Effector memory CD4-positive, alpha-beta T cell (primary cell): ENCODE measurements around the gene HSD17B11.
A peak's percentile ranks its signal among the peaks of the same experiment; 100 is the strongest.
"Not testable (repeated sequence)": the region's sequence is repeated elsewhere in the genome, so short reads cannot be mapped to it uniquely, and the experiment has no call there.

Experiments used
- DNase-seq, 3 donors: peaks; one replicate each; pipeline ENCODE4 v3.0.0-alpha.2; 2020
- H3K27ac ChIP-seq: 2 replicates; pipeline ENCODE4 v1.7.0; 2013; ENCODE audit warnings: mild to moderate bottlenecking, low read length, moderate library complexity; ENCODE audit not compliant: insufficient read depth, poor library complexity, severe bottlenecking
- H3K27me3 ChIP-seq: replicated peaks from 2 replicates; pipeline ENCODE4 v1.7.0; 2013; ENCODE audit warnings: mild to moderate bottlenecking, low read length; ENCODE audit not compliant: insufficient read depth, control insufficient read depth, poor library complexity, severe bottlenecking
- H3K36me3 ChIP-seq: 2 replicates; pipeline ENCODE4 v1.7.0; 2013; ENCODE audit warnings: mild to moderate bottlenecking, low read length, moderate library complexity; ENCODE audit not compliant: control insufficient read depth, insufficient read depth
- H3K4me1 ChIP-seq: 2 replicates; pipeline ENCODE4 v1.7.0; 2013; ENCODE audit warnings: low read length, mild to moderate bottlenecking; ENCODE audit not compliant: control insufficient read depth, insufficient read depth, poor library complexity, severe bottlenecking
- H3K4me3 ChIP-seq: 2 replicates; pipeline ENCODE4 v1.7.0; 2013; ENCODE audit warnings: low read length, low read depth, mild to moderate bottlenecking; ENCODE audit not compliant: insufficient read depth, poor library complexity, severe bottlenecking
- H3K9me3 ChIP-seq: 2 replicates; pipeline ENCODE4 v1.7.0; 2013; ENCODE audit warnings: mild to moderate bottlenecking, low read length, moderate library complexity; ENCODE audit not compliant: control insufficient read depth
- total RNA-seq, 3 donors: gene quantifications; one replicate each; lab custom pipeline; 2026; lab: John Stamatoyannopoulos, UW

The HSD17B11 gene
- total RNA-seq = 40.6 to 69.5 (median 45.7) reads per million in 3 donors

- no peaks in the 10 kb centered on the region for H3K9me3 ChIP-seq
- DNase-seq = peak; percentile 66 to 74 (median 71)
- H3K4me1 ChIP-seq = peaks cover 14% of the 10 kb centered on the region
- H3K36me3 ChIP-seq = no peaks in the 10 kb centered on the region
- no peaks in the 10 kb centered on the region for H3K27me3 ChIP-seq
- H3K27ac ChIP-seq = peak within 1 kb of the TSS; percentile 72
- H3K4me3 ChIP-seq = peak within 1 kb of the TSS; percentile 80
These were observed at the start of gene HSD17B11 for GRCh38 chr4:87390891-87391575. Gene HSD17B11 (minus strand): TSS chr4:87391188. CDS start chr4:87391070, 118 bp downstream.

DNA sequence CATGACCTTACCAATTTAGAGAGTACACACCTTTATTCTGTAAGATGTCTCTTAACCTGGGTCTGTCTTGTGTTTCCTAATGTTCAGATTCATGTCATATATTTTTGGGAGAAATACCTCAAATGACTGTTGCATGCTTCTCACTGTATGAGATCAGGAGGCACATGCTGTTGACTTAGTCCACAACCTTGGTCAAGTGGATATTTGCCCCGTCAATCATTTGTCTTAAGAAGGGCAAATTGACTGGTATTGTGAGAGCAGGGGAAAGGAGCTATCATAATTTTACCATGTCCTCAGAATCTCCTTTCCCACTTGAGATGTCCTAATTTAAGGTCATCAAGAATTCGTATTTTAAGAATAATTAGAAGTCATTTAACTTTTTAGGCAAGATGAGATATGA lies 42.4 kb upstream of the HSD17B11 start:
- H3K27ac ChIP-seq = no peak overlapping the region
- DNase-seq = no peak
- H3K36me3 ChIP-seq = peaks cover 9% of the 10 kb centered on the region

DNA sequence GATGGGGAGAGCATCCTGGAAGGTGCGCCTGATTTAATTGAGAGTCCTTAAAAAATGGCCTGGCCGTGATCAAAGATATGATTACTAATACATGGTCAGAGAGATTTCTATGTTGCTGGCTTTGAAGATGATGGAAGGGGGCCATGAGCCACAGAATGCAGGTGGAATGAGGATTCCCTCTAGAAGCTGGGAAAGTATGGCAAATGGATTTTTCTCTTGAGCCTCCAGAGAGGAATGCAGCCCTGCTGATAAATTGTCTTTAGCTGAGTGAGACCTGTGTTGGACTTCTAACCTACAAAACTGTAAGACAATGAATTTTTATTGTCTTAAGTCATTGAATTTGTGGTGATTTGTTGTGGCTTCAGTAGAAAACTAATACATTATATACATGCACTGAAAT lies 39.0 kb upstream of the HSD17B11 start:
- DNase-seq = no peak
- no peaks in the 10 kb centered on the region for H3K27me3 ChIP-seq
- no peaks in the 10 kb centered on the region for H3K36me3 ChIP-seq
- no peak overlapping the region for H3K27ac ChIP-seq
- no peaks in the 10 kb centered on the region for H3K4me1 ChIP-seq
- H3K9me3 ChIP-seq = no peaks in the 10 kb centered on the region
- no peak overlapping the region for H3K4me3 ChIP-seq

More for the DNA sequence above, 42.4 kb upstream of the HSD17B11 start:
- H3K9me3 ChIP-seq = no peaks in the 10 kb centered on the region
- H3K4me1 ChIP-seq = no peaks in the 10 kb centered on the region
- no peak overlapping the region for H3K4me3 ChIP-seq
- H3K27me3 ChIP-seq = no peaks in the 10 kb centered on the region

- Histone ChIP-seq H3K36me3 (no peaks in the 10 kb centered on the region), H3K4me3 (no peak overlapping the region), H3K27ac (no peak overlapping the region), H3K27me3 (no peaks in the 10 kb centered on the region), H3K4me1 (no peaks in the 10 kb centered on the region), H3K9me3 (no peaks in the 10 kb centered on the region)
- no peak for DNase-seq
These were observed 38.0 kb upstream of the HSD17B11 start for GRCh38 chr4:87428979-87429378.

- H3K36me3 ChIP-seq = no peaks in the 10 kb centered on the region
These were observed 36.5 kb upstream of the HSD17B11 start for GRCh38 chr4:87427518-87427868.

GRCh38 chr4:87426865-87427517 lies 36.0 kb upstream of the HSD17B11 start:
- no peaks in the 10 kb centered on the region for H3K9me3 ChIP-seq
- no peaks in the 10 kb centered on the region for H3K27me3 ChIP-seq
- H3K4me1 ChIP-seq = peaks cover 7% of the 10 kb centered on the region
- DNase-seq = no peak
- H3K36me3 ChIP-seq = no peaks in the 10 kb centered on the region
- no peak overlapping the region for H3K4me3 ChIP-seq
- no peak overlapping the region for H3K27ac ChIP-seq

More at GRCh38 chr4:87427518-87427868, 36.5 kb upstream of the HSD17B11 start:
- Histone ChIP-seq H3K9me3 (no peaks in the 10 kb centered on the region), H3K4me3 (no peak overlapping the region), H3K27ac (no peak overlapping the region), H3K27me3 (no peaks in the 10 kb centered on the region), H3K4me1 (peaks cover 7% of the 10 kb centered on the region)
- DNase-seq = no peak

- H3K4me1 ChIP-seq = peaks cover 7% of the 10 kb centered on the region
These were observed 34.7 kb upstream of the HSD17B11 start for GRCh38 chr4:87425711-87426110.

DNA sequence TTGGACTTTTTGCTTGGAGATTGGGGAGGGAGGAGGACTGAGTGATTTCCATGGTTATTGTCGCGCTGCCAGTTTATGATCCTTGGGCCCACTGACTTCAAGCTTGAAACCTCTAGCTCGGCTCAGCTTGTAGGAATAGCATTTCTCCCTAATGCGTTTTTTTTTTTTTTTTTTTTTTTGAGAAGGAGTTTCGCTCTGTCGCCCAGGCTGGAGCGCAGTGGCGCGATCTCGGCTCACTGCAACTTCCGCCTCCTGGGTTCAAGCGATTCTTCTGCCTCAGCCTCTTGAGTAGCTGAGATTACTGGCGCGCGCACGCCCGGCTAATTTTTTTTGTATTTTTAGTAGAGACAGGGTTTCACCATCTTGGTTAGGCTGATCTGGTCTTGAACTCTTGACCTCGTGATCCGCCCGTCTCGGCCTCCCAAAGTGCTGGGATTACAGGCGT lies 33.1 kb upstream of the HSD17B11 start:
- H3K36me3 ChIP-seq, H3K27me3 ChIP-seq, H3K9me3 ChIP-seq, DNase-seq, H3K27ac ChIP-seq, H3K4me1 ChIP-seq: not testable (repeated sequence)
- peak overlapping the region; percentile 94 for H3K4me3 ChIP-seq

More at GRCh38 chr4:87425711-87426110, 34.7 kb upstream of the HSD17B11 start:
- Histone ChIP-seq H3K9me3 (no peaks in the 10 kb centered on the region), H3K36me3 (no peaks in the 10 kb centered on the region), H3K4me3 (no peak overlapping the region), H3K27me3 (no peaks in the 10 kb centered on the region), H3K27ac (no peak overlapping the region)
- no peak for DNase-seq

GRCh38 chr4:87423317-87424098 lies 32.5 kb upstream of the HSD17B11 start:
- H3K4me1 ChIP-seq = peaks cover 7% of the 10 kb centered on the region
- H3K4me3 ChIP-seq = peak overlapping the region; percentile 94
- no peaks in the 10 kb centered on the region for H3K36me3 ChIP-seq
- H3K27me3 ChIP-seq = no peaks in the 10 kb centered on the region
- no peaks in the 10 kb centered on the region for H3K9me3 ChIP-seq
- no peak overlapping the region for H3K27ac ChIP-seq
- no peak for DNase-seq
